ENCODE measurements around the gene ST3GAL6. TPM values are rescaled to one million over a fixed set of nuclear protein-coding genes. Genes with fewer than 3 reads are reported as not detected.

The ST3GAL6 gene
- total and polyA plus RNA-seq, 9 of the 15 experiments (the other 6 are each of a cell fraction or from before 2014, with no cell fraction given), result 0.14 TPM; not detected in 8

DNA sequence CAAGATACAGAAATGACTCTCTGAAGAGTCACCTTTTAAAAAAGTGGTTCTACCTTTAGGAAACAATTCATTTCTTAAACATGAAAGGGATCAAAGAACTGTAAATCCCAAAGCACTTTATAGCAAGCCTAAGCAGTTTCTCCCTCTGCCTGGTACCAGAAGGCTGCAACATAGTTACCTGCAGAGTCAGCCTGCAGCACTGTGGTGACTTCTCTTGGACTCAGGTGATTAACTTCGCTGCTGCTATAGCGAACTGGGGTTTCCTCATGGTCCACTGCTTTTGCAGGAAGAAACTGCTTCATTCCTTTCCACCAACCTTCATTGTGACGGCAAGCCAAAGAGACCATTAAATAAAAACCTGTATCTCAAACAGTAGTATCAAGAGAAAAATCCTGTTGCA is 37.3 kb downstream of the ST3GAL6 start:
- Histone ChIP-seq H3K9me1 (ENCODE audit: control insufficient read depth, insufficient read depth, low read length) (no peaks in the 10 kb centered on the region), H3K79me2 (ENCODE audit: control insufficient read depth, insufficient read depth, low read length) (no peaks in the 10 kb centered on the region), H3K27me3 (ENCODE audit: control insufficient read depth in 2 of 2, insufficient read depth in 2 of 2, low read length in 2 of 2) (no peaks in the 10 kb centered on the region), H4K20me1 (replicated peaks; ENCODE audit: control insufficient read depth, insufficient read depth, low read length) (no peaks in the 10 kb centered on the region), H3K4me2 (ENCODE audit: insufficient read depth, low read length) (no peak overlapping the region), H3K4me3 (no peak overlapping the region), H3K36me3 (ENCODE audit: control insufficient read depth, insufficient read depth, low read length) (peaks cover 3% of the 10 kb centered on the region), H2AFZ (ENCODE audit: low read depth, low read length) (no peak overlapping the region), H3K27ac (ENCODE audit: extremely low read depth, low read depth, low read length) (no peak overlapping the region), H3K9me3 (replicated peaks; ENCODE audit: control insufficient read depth, insufficient read depth, low read depth, low read length) (no peaks in the 10 kb centered on the region), H3K4me1 (replicated peaks in 1 of 2; ENCODE audit: control insufficient read depth in 2 of 2, insufficient read depth in 2 of 2, low read length in 2 of 2) (no peaks in the 10 kb centered on the region), H3K9ac (ENCODE audit: insufficient read depth in 1 of 2, low read depth in 2 of 2, low read length in 2 of 2) (no peak overlapping the region)
- intact Hi-C loops (cut with micrococcal nuclease) (no loop called here), in situ Hi-C loops (cut with MboI) (loop anchor here (25.0 kb wide), 2 partner anchors 362 to 763 kb away; partner anchors contain the start of gene GABRR3)
- no peak for DNase-seq (ENCODE audit: extremely low read depth in 1 of 4, low spot score in 3 of 4)
- no peak for TF ChIP-seq SUPT5H (IDR thresholded peaks at IDR 0.05)
- WGBS (ENCODE audit: insufficient coverage, low coverage, missing lambda C conversion rate), result 87% methylated on average over 3 of the region's 3 CpGs
- no peak for FAIRE-seq
- ChIA-PET CTCF (ENCODE audit: low intra/inter-chr PET ratio) (no interaction called here), POLR2A (no interaction called here)
- no TSS peak for BruUV-seq (replicated peaks)
- ATAC-seq, result no peak

- H3K4me1 ChIP-seq (replicated peaks in 1 of 2; ENCODE audit: control insufficient read depth in 2 of 2, insufficient read depth in 2 of 2, low read length in 2 of 2), result no peaks in the 10 kb centered on the region
- POLR2A ChIA-PET, result no interaction called here
- no TSS peak for BruUV-seq (replicated peaks)
- no peaks in the 10 kb centered on the region for H3K9me1 ChIP-seq (ENCODE audit: control insufficient read depth, insufficient read depth, low read length)
- no peaks in the 10 kb centered on the region for H3K27me3 ChIP-seq (ENCODE audit: control insufficient read depth in 2 of 2, insufficient read depth in 2 of 2, low read length in 2 of 2)
- peaks cover 6% of the 10 kb centered on the region for H3K36me3 ChIP-seq (ENCODE audit: control insufficient read depth, insufficient read depth, low read length)
- H3K9me3 ChIP-seq (replicated peaks; ENCODE audit: control insufficient read depth, insufficient read depth, low read depth, low read length), result no peaks in the 10 kb centered on the region
- in situ Hi-C loops (cut with MboI) (loop anchor here (25.0 kb wide), 2 partner anchors 361 to 764 kb away; partner anchors contain the start of gene GABRR3), intact Hi-C loops (cut with micrococcal nuclease) (no loop called here)
- no peak overlapping the region for H3K9ac ChIP-seq (ENCODE audit: insufficient read depth in 1 of 2, low read depth in 2 of 2, low read length in 2 of 2)
- ATAC-seq (no peak), DNase-seq (ENCODE audit: extremely low read depth in 1 of 4, low spot score in 3 of 4) (no peak), FAIRE-seq (no peak)
- no peak overlapping the region for H3K4me3 ChIP-seq
- 84% methylated on average over 5 of the region's 7 CpGs for WGBS (ENCODE audit: insufficient coverage, low coverage, missing lambda C conversion rate)
- H3K4me2 ChIP-seq (ENCODE audit: insufficient read depth, low read length), result no peak overlapping the region
- no peaks in the 10 kb centered on the region for H4K20me1 ChIP-seq (replicated peaks; ENCODE audit: control insufficient read depth, insufficient read depth, low read length)
- CTCF ChIA-PET (ENCODE audit: low intra/inter-chr PET ratio), result no interaction called here
- H3K27ac ChIP-seq (ENCODE audit: extremely low read depth, low read depth, low read length), result no peak overlapping the region
- H2AFZ ChIP-seq (ENCODE audit: low read depth, low read length), result no peak overlapping the region
- no peaks in the 10 kb centered on the region for H3K79me2 ChIP-seq (ENCODE audit: control insufficient read depth, insufficient read depth, low read length)
- TF ChIP-seq ZBTB5 (IDR thresholded peaks at IDR 0.05) (no peak), MAZ (CRISPR knock-in tag; conservative IDR thresholded peaks at IDR 0.05 in 1 of 2, IDR thresholded peaks at IDR 0.05 in 1 of 2) (no peak), WHSC1 (IDR thresholded peaks at IDR 0.05; ENCODE audit: low read length) (no peak), ELK1 (CRISPR knock-in tag; IDR thresholded peaks at IDR 0.05) (no peak), ZNF23 (CRISPR knock-in tag; IDR thresholded peaks at IDR 0.05) (no peak), SP2 (IDR thresholded peaks at IDR 0.05; ENCODE audit: extremely low read depth, low read depth, low read length, poor library complexity, severe bottlenecking) (no peak)
- TF ChIP-seq, protein P1, sequence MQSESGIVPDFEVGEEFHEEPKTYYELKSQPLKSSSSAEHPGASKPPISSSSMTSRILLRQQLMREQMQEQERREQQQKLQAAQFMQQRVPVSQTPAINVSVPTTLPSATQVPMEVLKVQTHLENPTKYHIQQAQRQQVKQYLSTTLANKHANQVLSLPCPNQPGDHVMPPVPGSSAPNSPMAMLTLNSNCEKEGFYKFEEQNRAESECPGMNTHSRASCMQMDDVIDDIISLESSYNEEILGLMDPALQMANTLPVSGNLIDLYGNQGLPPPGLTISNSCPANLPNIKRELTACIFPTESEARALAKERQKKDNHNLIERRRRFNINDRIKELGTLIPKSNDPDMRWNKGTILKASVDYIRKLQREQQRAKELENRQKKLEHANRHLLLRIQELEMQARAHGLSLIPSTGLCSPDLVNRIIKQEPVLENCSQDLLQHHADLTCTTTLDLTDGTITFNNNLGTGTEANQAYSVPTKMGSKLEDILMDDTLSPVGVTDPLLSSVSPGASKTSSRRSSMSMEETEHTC (IDR thresholded peaks at IDR 0.05), result no peak
These were observed 38.1 kb downstream of the ST3GAL6 start for GRCh38 chr3:98801043-98801747.

Data from K562 (cell line).